NK-92 treated with Interleukin-12 subunit alpha and Interleukin-12 subunit beta, amount 100 ng/mL, for 24 hours (cell line): ENCODE data around the gene MBNL1.
"Not testable (repeated sequence)": the region's sequence is repeated elsewhere in the genome, so short reads cannot be mapped to it uniquely, and the experiment has no call there.

Source experiments
- DNase-seq: peaks from one replicate; lab custom pipeline; 2025; lab: John Stamatoyannopoulos, UW

The MBNL1 gene

DNA sequence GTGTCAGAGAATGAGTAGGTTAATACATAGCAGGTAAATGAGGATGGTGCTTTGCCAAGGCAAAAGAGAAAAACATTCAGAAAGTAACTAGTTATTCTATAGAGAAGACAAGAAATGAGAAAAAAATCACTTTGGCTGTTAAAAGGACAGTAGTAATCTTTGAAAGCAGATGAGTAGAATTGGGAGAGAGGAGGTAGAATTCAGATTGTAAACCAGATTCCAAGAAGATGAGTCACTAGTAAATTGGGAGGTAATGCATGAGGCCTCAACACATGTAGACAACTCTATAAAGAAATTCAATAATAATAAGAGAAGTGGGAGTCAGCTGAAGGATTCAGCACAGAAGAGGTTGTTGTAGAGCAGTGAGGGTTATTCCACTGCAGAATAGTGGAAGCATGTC lies 81.4 kb downstream of the MBNL1 start:
- DNase-seq = no peak

DNA sequence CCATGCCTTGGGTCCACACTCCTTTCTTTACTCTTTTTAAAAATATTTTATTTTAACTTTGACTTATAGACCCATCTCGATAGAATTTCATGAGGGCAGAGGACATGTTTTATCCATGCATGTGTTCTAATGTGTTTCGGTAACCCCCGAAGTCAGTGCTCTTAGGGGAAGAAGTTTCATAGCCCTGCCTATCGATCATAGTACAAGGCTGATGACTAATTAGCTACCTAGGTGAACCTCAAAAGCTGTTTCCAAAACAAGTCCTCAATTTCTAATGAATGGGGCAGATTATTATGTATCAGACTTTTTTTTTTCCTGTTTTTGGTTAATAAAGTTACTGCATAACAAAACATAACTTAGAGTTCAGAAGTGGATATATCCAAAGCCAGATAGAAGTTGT lies 82.0 kb downstream of the MBNL1 start:
- DNase-seq = no peak

DNA sequence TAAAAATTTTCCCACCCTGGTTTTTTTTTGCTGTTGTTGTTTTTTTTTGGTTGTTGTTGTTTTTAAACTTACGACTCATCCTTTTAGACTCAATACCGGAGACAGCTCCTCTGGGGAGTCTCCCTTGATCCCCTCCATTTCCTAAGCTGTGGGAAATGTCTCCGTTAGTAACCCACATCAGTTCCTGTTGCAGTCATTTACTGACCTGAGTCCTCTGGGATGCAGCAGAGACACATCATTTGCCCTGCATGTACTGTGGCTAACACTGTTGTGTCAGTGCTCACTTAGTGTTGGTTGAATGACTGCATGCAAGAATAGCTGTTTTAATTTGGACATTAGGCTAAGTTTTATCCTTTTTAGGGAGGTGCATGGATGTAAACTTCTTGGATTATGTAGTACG lies 83.8 kb downstream of the MBNL1 start:
- DNase-seq = no peak

DNA sequence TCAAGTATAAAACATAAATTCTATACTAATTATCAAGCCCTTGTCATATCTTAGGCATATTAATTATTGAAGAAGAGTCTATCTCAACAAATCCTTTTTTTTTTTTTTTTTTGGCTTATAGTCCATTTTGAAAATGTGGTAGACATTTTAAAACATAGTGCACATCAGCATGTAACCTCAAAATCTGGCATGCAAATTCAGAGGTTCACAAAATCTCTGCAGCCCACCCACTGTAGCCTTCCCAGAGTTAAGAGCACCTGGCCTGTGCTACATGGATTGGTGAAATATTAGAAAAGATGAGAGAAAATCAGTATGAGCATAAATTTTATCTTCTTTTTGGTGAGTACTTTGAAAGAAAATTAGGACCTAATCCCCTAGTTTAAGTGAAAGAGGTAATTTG lies 84.8 kb downstream of the MBNL1 start:
- DNase-seq = no peak

DNA sequence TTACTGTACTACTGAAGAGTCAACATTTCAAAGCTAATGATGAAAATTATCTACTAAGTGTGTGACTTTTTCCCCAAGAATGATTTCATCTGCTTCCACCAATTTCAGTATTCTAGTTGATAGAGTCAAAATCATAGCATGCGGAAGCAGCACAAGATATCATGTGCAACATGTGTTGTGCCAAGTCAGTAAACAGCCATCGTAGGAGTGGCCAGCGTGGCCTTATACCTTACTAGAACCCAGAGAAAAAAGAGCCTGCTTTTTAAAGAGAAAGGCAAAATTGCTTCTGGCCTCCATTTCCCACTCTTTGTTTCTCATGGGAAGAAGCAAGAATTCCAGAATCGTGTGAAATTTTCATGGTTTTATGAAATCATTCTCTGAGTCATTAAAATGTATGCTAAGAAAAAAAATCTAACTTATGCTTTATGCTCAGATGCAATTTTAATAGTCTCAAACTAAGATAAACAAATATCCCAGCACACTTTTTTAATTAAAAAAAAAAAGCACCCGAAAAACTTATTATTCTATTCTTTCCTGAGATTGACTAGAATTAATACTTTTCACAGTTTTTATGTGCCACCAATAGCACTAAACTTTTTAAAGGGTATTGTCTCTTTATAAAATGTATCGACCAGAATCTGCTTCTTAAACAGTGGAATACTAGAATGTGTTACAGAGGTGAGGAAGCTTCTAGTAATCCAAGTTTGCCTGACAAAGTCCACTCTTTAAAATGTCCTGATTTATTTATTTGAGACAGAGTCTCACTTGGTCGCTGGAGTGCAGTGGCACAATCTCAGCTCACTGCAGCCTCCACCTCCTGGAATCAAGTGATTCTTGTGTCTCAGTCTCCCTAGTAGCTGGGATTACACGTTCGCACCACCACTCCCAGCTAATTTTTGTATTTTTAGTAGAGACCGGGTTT lies 87.3 kb downstream of the MBNL1 start:
- no peak for DNase-seq

DNA sequence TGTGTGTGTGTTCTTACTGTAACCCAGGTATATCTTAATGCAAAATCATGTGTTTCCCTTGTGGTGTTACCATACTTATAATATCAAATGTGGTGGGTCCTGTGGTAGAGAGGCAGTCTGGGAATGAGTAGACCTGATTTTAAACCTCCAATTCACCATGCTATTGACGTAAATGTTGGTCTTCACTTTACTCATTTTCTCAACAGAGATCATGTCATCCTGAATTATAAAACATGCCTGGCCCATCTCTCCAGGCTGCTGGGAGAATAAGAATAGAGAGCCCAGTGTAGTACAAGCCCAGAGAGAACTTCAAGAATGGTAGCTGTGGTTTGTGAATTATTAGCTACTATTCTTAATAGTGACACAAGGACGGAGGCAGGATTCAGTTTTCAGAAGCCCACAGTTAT lies 88.1 kb downstream of the MBNL1 start:
- DNase-seq = no peak

DNA sequence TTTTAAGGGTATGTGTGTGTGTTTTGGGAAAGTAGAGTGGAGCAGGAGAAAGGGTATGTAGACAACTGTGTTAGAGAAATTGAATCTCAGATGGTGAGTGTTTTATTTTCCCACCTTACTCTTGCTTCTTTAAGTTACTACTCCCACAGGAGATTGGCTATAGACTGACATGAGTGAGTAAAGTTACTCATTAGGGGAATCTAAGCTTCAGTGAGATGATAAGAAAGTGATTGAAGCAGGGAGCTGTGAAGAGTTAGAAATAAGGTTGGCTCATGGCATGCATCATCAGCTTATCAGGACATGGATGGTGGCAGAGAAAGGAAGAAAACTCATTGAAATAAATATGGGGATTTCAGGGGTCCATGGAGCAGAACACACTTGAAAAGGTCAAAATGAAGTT lies 88.9 kb downstream of the MBNL1 start:
- no peak for DNase-seq

DNA sequence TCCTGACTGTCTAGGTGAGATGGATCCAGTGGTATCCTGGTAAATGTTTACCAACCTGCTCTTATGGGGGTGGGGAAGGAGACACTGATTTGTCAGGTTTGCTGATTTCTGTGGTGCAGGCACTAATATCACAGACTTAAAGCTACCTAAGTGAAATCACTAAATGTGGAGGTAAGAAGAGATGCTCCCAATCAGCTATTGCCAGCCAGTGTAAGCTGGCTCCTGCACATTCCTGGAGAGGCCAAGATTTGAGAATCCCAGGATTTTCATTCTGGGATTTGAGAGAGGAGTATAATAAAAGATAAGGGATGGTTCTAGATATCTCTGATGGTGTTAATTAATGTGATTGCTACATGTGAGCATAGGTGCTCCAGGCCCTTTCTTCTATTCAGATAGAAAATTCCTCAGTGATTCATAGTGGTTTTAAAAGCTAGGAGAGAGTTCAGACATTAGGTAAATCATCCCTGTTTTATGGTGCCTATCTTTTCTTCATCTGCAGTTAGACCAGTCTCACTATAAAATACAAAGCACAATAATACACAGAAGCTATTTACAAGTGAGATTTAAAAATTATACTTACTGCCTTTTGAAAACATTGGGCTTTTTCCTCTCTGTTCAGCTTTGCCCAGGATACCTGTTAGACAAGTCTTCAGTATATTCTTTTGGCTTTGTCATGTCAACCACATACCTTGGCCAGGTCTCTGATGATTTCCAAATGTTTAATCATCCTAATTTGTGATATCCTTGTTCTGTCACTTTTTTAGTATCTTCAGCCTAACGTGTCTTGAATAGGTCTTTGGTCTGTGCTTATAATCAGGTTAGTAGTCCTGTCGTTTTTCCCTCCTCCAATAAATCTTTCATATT lies 90.9 kb downstream of the MBNL1 start:
- DNase-seq = no peak

DNA sequence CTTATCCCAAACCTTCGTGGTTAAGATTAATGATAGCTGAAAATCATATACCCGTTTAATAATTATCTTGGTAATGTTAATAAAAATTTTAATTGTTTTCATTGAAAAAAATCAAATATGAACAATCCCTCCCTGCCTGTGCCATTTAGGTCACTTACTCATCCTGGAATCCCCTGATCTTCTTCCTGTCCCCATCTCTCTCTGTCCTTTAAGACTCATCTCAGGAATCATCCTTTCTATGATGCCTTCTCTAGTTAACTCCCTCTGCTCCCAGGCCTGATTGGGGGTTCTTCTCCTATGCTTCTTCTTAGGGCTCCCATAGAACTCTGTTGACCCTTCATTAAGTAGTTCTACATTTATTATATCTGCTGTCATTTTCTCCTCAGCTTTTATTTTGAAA lies 91.6 kb downstream of the MBNL1 start:
- DNase-seq = no peak

DNA sequence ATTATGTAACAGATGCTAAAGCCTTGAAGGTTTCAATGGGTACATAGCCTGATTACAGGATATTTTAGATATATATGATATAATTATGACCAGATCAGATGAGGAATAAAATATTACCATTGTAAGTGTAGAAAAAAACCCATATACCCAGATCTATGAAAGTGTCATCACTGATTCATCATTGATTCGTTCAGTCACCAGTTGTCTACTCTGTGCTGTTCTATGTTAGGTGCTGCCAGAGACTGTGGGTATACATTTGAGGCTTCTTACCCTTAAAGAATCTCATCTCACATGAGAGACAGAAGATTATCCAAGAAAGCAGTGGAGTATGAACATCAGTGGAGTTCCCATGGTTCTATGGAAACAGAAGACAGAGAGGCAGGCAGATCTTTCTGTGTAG lies 92.2 kb downstream of the MBNL1 start:
- DNase-seq = no peak

DNA sequence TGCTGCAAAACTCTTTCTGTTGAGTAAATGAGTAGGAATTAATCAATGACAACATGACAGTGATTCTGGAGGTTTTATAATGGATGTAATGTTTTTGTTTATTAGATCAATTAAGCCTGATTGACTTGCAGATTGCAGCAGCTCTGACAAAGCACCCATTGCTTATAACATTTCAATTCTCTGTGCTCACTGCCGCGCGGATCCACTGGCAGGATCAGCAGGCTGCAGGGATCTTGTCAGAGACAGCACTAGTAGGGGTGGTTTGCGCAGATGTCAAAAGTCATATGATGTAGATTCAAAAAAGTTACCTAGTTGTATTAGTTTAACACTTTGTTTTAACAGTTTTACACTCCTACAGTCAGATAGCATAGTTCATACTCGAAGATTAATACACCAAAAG lies 93.4 kb downstream of the MBNL1 start:
- no peak for DNase-seq

DNA sequence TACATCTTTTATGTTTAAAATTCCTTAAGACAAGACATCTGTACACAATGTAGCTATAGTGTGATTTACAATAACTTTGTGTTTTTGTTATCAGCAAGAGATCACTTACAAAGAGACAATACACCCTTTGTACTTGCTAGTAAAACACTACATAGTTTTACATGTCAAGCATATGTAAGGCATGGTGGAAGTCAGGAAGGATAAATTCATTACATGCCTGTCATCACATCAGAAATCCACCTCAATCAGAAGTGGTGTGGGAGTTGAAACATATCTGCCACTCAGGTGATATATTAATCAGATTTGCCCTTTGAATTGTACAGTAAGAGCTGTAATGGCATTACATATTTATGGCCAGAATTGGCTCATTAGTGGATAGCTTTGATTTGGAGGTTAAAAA lies 95.5 kb downstream of the MBNL1 start:
- DNase-seq = no peak

DNA sequence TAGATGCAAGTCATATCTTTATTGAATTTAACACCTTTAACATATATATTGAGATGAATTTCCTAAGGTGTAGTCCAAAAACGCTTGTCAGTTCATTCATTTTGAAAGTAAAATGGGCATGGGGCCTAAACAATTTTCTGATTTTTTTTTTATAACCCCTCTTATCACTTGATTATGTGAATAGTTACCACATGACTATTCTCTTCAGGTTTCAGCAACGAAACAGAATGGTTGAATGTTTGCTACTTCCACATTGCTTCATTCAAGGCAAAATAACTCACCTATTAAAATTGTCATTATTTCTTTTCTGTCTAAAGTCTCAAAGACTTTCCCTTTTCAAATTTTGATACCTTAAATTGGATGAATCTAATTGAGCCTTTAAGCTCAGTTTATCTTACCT lies 96.4 kb downstream of the MBNL1 start:
- DNase-seq = no peak

DNA sequence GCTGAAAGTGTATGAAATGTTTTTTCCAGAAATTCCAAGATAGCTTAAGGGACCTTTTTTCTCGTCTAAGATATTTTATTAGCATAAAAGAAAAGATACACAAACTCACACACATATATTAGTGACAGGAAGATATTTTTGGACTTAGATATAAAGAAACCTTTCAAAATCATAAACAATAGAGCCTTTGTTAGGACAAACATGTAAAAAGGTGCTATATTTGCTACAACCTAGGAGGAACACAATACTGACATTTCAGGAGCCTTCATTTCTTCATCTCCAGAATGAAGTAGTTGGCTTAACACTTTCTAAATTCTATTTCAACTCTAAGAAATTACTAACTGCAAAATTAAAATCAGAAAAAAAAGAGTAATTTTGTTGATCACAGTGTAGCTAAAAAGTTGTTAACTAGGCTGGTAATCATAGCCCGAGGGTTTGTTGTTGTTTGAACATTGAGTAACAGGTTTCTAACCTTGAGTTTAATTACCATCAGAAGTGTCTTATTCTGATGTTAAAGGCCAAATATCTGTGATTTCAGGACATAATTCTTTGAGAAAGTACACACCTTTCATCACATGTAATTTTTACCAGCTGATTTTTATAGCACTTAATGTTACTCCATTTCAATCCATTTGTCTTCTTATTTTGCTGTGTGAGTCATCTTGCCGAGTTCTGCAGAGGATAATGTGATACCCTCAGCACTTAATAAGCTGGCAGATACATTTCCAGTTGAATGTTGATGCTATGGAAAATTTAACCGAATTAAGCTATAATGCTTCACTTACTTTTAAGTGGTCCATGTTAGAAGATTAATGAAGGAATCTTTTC lies 97.3 kb downstream of the MBNL1 start:
- DNase-seq = no peak

DNA sequence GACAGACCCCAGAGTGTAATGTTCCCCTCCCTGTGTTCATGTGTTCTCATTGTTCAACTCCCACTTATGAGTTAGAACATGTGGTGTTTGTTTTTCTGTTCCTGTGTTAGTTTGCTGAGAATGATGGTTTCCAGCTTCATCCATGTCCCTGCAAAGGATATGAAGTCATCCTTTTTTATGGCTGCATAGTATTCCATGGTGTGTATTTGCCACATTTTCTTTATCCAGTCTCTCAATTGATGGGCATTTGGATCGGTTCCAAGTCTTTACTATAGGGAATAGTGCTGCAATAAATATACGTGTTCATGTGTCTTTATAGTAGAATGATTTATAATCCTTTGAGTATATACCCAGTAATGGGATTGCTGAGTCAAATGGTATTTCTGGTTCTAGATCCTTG lies 98.5 kb downstream of the MBNL1 start:
- not testable (repeated sequence) for DNase-seq

DNA sequence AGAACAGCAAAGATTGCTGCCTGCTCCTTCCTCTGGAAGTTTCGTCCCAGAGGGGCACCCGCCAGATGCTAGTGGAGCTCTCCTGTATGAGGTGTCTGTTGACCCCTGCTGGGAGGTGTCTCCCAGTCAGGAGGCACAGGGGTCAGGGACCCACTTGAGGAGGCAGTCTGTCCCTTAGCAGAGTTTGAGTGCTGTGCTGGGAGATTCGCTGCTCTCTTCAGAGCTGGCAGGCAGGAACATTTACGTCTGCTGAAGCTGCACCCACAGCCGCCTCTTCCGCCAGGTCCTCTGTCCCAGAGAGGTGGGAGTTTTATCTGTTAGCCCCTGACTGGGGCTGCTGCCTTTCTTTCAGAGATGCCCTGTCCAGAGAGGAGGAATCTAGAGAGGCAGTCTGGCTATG lies 103.9 kb downstream of the MBNL1 start:
- not testable (repeated sequence) for DNase-seq

DNA sequence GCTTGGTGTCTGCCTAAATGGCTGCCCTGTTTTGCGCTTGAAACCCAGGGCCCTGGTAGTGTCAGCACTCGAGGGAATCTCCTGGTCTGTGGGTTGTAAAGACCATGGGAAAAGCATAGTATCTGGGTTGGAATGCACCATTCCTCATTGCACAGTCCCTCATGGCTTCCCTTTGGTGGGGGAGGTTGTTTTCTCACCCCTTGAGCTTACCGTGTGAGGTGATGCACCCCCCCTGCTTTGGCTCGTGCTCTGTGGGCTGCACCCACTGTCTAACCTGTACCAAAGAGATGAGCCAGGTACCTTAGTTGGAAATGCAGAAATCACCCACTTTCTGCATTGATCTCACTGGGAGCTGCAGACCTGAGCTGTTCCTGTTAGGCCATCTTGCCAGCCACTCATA lies 104.7 kb downstream of the MBNL1 start:
- DNase-seq = no peak

DNA sequence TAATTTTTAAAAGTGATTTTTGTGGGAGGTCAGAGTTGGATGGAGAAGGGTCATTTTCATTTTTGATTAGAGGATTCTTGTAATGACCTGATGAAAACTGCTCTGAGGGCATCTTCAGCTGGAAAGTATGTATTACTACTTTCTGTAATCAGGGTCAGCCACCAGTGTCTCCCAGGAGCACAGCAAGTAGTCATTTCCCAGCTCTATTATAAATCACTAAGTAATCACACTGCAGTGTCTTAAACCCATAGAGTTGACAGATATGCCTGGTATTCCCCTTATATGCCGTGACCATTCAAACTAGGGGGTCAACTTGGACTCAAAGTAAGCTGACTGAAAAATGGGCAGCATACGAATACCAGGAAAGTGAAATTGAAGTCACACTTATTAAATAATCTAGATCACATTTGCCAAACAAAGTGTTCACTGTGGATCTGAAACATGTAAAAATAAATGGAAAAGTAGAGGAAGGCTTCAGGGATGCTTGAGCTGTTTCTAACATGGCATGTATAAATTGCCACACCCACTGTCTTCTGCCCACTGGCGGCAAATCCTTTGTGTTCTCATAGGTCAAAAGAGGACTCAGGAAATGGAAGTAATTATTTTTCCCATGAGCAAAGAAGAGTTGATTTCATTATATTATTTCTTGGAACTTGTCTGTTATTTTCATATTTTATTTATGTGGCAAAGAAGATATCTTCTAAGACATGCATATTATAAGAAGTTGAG lies 105.7 kb downstream of the MBNL1 start:
- no peak for DNase-seq

DNA sequence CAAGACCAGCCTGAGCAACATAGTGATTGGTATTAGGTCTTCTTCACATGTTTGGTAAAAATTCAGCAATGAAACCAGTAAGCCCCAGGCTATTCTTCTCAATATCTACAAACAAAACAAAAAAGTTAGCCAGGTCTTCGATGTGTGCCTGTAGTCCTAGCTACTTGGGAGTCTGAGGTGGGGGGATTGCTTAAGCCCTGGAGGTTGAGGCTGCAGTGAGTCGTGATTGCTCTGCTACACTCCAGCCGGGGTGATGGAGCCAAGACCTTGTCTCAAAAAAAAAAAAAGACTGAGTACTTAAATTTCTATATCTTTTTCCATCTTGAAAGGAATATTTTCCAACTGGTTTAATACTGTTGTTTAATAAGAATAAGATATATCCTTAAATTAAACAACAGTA lies 106.8 kb downstream of the MBNL1 start:
- no peak for DNase-seq

DNA sequence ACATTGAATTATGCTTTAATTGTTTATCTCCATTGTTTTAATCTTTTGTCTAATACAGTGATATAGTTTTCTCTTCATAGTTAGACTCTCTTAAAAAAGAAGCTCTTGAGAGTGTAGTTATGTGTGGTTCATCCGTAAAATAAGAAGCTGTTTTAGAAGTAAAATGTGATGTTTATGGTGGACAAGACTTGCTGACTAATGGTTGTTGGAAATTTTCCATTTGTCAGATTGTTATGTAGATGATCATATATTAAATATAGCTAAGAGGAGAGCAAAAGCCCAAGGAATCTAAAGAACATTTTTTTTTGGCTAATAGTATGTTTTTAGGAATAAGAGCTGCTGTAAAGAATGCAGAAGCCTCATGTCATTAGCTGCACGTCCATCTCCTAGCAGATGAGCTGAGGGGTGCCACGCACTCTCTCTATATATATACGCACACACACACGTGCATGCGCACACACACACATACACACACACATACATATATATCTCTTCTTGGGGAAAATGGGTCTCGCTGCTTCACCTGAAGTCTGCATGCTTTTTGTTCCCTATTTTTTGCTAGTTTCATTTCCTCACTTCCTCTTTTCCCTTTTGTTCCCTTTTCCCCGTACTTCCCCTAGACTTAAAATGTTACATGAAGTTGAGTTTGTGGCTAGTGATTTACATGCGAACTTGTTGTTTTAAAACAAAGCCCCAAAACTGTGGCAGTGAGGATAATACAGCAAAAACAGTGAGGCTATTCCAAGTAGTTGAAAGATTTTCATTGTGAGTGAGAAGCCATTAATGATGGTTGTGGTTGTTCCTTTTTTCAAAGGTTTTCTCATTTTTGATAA lies 107.8 kb downstream of the MBNL1 start:
- DNase-seq = no peak

DNA sequence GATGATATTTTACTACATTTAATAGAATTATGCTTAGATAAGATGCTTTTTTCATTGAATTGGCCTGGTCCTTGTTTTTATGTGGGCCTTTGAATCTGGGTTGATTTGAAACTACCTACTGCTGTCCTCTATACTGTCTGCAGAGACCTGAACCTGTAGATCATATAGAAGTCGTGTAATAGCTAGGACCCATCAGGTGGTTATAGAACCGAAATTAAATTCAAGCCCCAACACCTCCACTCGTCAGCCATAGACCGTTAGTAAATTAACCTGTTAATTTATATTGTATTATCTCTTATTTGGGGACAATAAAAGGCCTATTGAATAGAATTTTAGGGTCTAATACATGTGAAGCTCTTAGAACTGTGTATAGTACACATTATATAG lies 108.4 kb downstream of the MBNL1 start:
- no peak for DNase-seq
